Spinal cord (tissue), 4 donors: ENCODE data around the gene ZNF813. TPM values are rescaled to one million over a fixed set of nuclear protein-coding genes. Genes with fewer than 3 reads are reported as not detected.

Experiments
- polyA plus RNA-seq, 2 donors: library from polyadenylated mRNA; unstranded; fragments of 120-200 nt; gene quantifications; one replicate each; pipeline ENCODE4 v1.2.1, GENCODE V29; 2013; ENCODE audit not compliant: insufficient read length in 2 of 2
- total RNA-seq, 2 donors: library from RNA; depleted of rRNA in 1 of 2; stranded (reverse); fragments of 120-200 nt in 1 of 2; fragments of >200 nt in 1 of 2; gene quantifications; one replicate each; pipeline versions ENCODE4 v1.2.3 to v1.2.4, GENCODE V29; 2013 to 2014

Gene ZNF813
- total and polyA plus RNA-seq, 4 donors, result 2.4 to 5.1 (median 4.1) TPM

Other genes starting within 250 kb of the ZNF813 start
- 10 to 100 TPM; 43.0 to 47.9 TPM for gene ZNF677, start 212.9 kb upstream of the ZNF813 start, total RNA-seq
- gene ZNF677, start 212.9 kb upstream of the ZNF813 start, polyA plus RNA-seq, result 10 to 100 TPM; 39.2 to 42.6 TPM
- under 1 TPM in 1 of 2 donors, not detected in 1; 0.11 TPM for gene VN1R2, start 209.4 kb upstream of the ZNF813 start, total RNA-seq
- gene VN1R2, start 209.4 kb upstream of the ZNF813 start, polyA plus RNA-seq, result under 1 TPM in 1 of 2 donors, not detected in 1; 0.12 TPM
- not detected for gene VN1R4, start 200.0 kb upstream of the ZNF813 start, total RNA-seq
- gene VN1R4, start 200.0 kb upstream of the ZNF813 start, polyA plus RNA-seq, result not detected
- 10 to 100 TPM; 11.5 to 11.7 TPM for gene ZNF845, start 134.0 kb upstream of the ZNF813 start, total RNA-seq
- gene ZNF845, start 134.0 kb upstream of the ZNF813 start, polyA plus RNA-seq, result 1 to 10 TPM; 4.8 to 5.9 TPM
- gene ZNF525, start 102.0 kb upstream of the ZNF813 start, total RNA-seq, result 10 to 100 TPM; 12.2 to 14.8 TPM
- 1 to 10 TPM; 4.0 to 5.9 TPM for gene ZNF525, start 102.0 kb upstream of the ZNF813 start, polyA plus RNA-seq
- 10 to 100 TPM; 16.3 to 16.4 TPM for gene ZNF765, start 72.6 kb upstream of the ZNF813 start, total RNA-seq
- 10 to 100 TPM; 11.3 to 13.2 TPM for gene ZNF765, start 72.6 kb upstream of the ZNF813 start, polyA plus RNA-seq
- 10 to 100 TPM in 1 of 2 donors, 1 to 10 TPM in 1; 8.7 to 13.4 TPM for gene ZNF761, start 35.7 kb upstream of the ZNF813 start, total RNA-seq
- 1 to 10 TPM; 9.4 to 9.5 TPM for gene ZNF761, start 35.7 kb upstream of the ZNF813 start, polyA plus RNA-seq
- 10 to 100 TPM; 21.7 to 28.0 TPM for gene ZNF331, start 70.4 kb downstream of the ZNF813 start, total RNA-seq
- gene ZNF331, start 70.4 kb downstream of the ZNF813 start, polyA plus RNA-seq, result 10 to 100 TPM; 23.6 to 37.3 TPM
- gene DPRX, start 164.3 kb downstream of the ZNF813 start, total RNA-seq, result not detected
- not detected for gene DPRX, start 164.3 kb downstream of the ZNF813 start, polyA plus RNA-seq